Ovary (tissue), 9 donors: ENCODE data around the gene BMP4. TPM values are rescaled to one million over a fixed set of nuclear protein-coding genes. Genes with fewer than 3 reads are reported as not detected.

Experiments
- DNase-seq, 5 donors: peaks; one replicate each; pipeline ENCODE4 v3.0.0-alpha.2; 2019 to 2020
- H3K27ac ChIP-seq, 2 donors: fragments of 200-600 bp; one replicate each; pipeline versions ENCODE4 v1.5.1 to v1.8.0; 2019 to 2022
- H3K27me3 ChIP-seq: fragments of 200-600 bp; one replicate; pipeline ENCODE4 v1.8.0; 2022
- H3K36me3 ChIP-seq: fragments of 200-600 bp; sonication (generic); one replicate; pipeline ENCODE4 v1.5.1; 2019
- H3K4me1 ChIP-seq: one replicate; pipeline ENCODE4 v1.8.1; 2013; ENCODE audit warnings: mild to moderate bottlenecking, moderate library complexity; ENCODE audit not compliant: insufficient read depth
- H3K4me3 ChIP-seq: fragments of 200-600 bp; sonication (generic); one replicate; pipeline ENCODE4 v1.5.1; 2017
- H3K9me3 ChIP-seq, 2 donors: fragments of 200-600 bp in 1 of 2; sonication (generic) in 1 of 2; one replicate each; pipeline versions ENCODE4 v1.5.1 to v1.8.1; 2013 to 2019; ENCODE audit warnings: mild to moderate bottlenecking in 1 of 2, moderate library complexity in 1 of 2
- CTCF ChIP-seq, 3 donors: fragments of 450-650 bp in 2 of 3; fragments of 200-600 bp in 1 of 3; IDR thresholded peaks; one replicate each; pipeline versions ENCODE4 v1.5.1 to v1.8.0; 2016 to 2022; ENCODE audit warnings: antibody characterized with exemption in 3 of 3, mild to moderate bottlenecking in 1 of 3
- EP300 ChIP-seq: sonication (generic); formaldehyde crosslinking; IDR thresholded peaks from one replicate; pipeline ENCODE4 v1.6.1; 2017; ENCODE audit warnings: antibody characterized with exemption
- POLR2A ChIP-seq: fragments of 450-650 bp; IDR thresholded peaks from one replicate; pipeline ENCODE4 v1.6.1; 2017; ENCODE audit warnings: antibody characterized with exemption, mild to moderate bottlenecking, moderate library complexity
- WGBS, 3 donors: extraction: QIAGEN DNeasy Blood & Tissue Kit in 1 of 3; methylation state at CpG; one replicate each; pipeline versions ENCODE4 v1.1.5 to v1.1.7; 2013 to 2017; 5-methylcytosine and 5-hydroxymethylcytosine counted together
- intact Hi-C, 4 donors: fragments of 100-400 bp; cut with DNase I; formaldehyde crosslinking; loops; one replicate each; pipeline versions ENCODE4 v1.11.0 to v1.15.1; 2022 to 2023
- polyA plus RNA-seq, 2 donors: library from polyadenylated mRNA; stranded (reverse); fragments of 200-250 nt in 1 of 2; fragments of 350-450 nt in 1 of 2; fragmentation: Illumina TruSeq in 1 of 2; extraction: RNeasy Lipid Tissue Mini Kit (QIAGEN cat#74804) in 1 of 2; gene quantifications; one replicate each; pipeline ENCODE4 v1.2.3, GENCODE V29; 2013 to 2014
- total RNA-seq, 7 donors: library from RNA; depleted of rRNA in 2 of 7; stranded (reverse); fragments of >200 nt in 2 of 7; fragmentation: NEBNext Ultra II Directional in 3 of 7; extraction: Animal tissue kit (Norgen Biotek cat#: 25700) in 3 of 7; gene quantifications; one replicate each; pipeline versions ENCODE4 v1.1.0 to v1.2.4, GENCODE V29; 2016 to 2023
- donor health status: DM: no; HTN: no; CAD: no; lungs with moderate emphysema.
- donor health status: DM: no; HTN: no; CAD: no.
- donor health status: Bipolar disorder and iron deficiency.
- donor health status: DM: yes; HTN: yes; CAD: no.
- donor health status: DM: no; HTN: no; CAD: no.
- donor health status: DM: yes; HTN: yes; CAD: no.

BMP4 gene
- total and polyA plus RNA-seq, 9 donors: 4.4 to 22.8 (median 13.0) TPM

- no peak overlapping the region for H3K4me3 ChIP-seq
- no peaks in the 10 kb centered on the region for H3K27me3 ChIP-seq
- no peak for TF ChIP-seq CTCF (IDR thresholded peaks at IDR 0.05)
- no peak for TF ChIP-seq POLR2A
- no peak for TF ChIP-seq EP300
- intact Hi-C loops: no loop called here
- no peaks in the 10 kb centered on the region for H3K4me1 ChIP-seq
- DNase-seq: no peak
- no peaks in the 10 kb centered on the region for H3K9me3 ChIP-seq
- 11 to 19% (median 14%) methylated on average over 4 of the region's 4 CpGs for WGBS, 3 donors
- no peak overlapping the region for H3K27ac ChIP-seq
- no peaks in the 10 kb centered on the region for H3K36me3 ChIP-seq
These were observed 31.9 kb downstream of the BMP4 start for GRCh38 chr14:53924753-53925152.

GRCh38 chr14:53921027-53921426, 35.6 kb downstream of the BMP4 start:
- no peak for TF ChIP-seq EP300
- TF ChIP-seq POLR2A: no peak
- TF ChIP-seq CTCF (IDR thresholded peaks at IDR 0.05): no peak
- no peaks in the 10 kb centered on the region for H3K4me1 ChIP-seq
- DNase-seq: no peak
- H3K4me3 ChIP-seq: no peak overlapping the region
- H3K36me3 ChIP-seq: no peaks in the 10 kb centered on the region
- 60 to 81% (median 62%) methylated on average over 3 of the region's 3 CpGs for WGBS, 3 donors
- H3K27ac ChIP-seq: no peak overlapping the region
- intact Hi-C loops: no loop called here
- H3K9me3 ChIP-seq: no peaks in the 10 kb centered on the region
- H3K27me3 ChIP-seq: no peaks in the 10 kb centered on the region

- H3K27me3 ChIP-seq: no peaks in the 10 kb centered on the region
- H3K9me3 ChIP-seq: no peaks in the 10 kb centered on the region
- no peak overlapping the region for H3K27ac ChIP-seq
- no peak for DNase-seq
- intact Hi-C loops: no loop called here
- no peaks in the 10 kb centered on the region for H3K4me1 ChIP-seq
- H3K36me3 ChIP-seq: no peaks in the 10 kb centered on the region
- WGBS, 3 donors: 14 to 35% (median 16%) methylated on average over 1 of the region's 1 CpG
- no peak overlapping the region for H3K4me3 ChIP-seq
- TF ChIP-seq CTCF (IDR thresholded peaks at IDR 0.05): no peak
- no peak for TF ChIP-seq EP300
- TF ChIP-seq POLR2A: no peak
These were observed 40.4 kb downstream of the BMP4 start for GRCh38 chr14:53916239-53916638.

- TF ChIP-seq EP300: no peak
- TF ChIP-seq CTCF (IDR thresholded peaks at IDR 0.05): no peak
- TF ChIP-seq POLR2A: no peak
- WGBS, 3 donors: 55 to 61% (median 59%) methylated on average over 4 of the region's 4 CpGs
- H3K4me1 ChIP-seq: no peaks in the 10 kb centered on the region
- intact Hi-C loops: no loop called here
- no peak overlapping the region for H3K4me3 ChIP-seq
- no peak overlapping the region for H3K27ac ChIP-seq
- H3K36me3 ChIP-seq: no peaks in the 10 kb centered on the region
- H3K27me3 ChIP-seq: no peaks in the 10 kb centered on the region
- no peaks in the 10 kb centered on the region for H3K9me3 ChIP-seq
- DNase-seq: no peak
These were observed 41.1 kb downstream of the BMP4 start for GRCh38 chr14:53915364-53916014.
